ENCODE results near the gene VWC2L.

GRCh38 chr2:214382229-214382628 lies 28.6 kb upstream of the VWC2L start:
- TF ChIP-seq EZH2 (IDR thresholded peaks at IDR 0.05; ENCODE audit: insufficient read depth, poor library complexity, severe bottlenecking), result no peak
- TF ChIP-seq EZH2phosphoT487 (IDR thresholded peaks at IDR 0.05; ENCODE audit: insufficient read depth, low read depth), result no peak
